ENCODE data around the gene MACROH2A2.

MACROH2A2 gene

DNA sequence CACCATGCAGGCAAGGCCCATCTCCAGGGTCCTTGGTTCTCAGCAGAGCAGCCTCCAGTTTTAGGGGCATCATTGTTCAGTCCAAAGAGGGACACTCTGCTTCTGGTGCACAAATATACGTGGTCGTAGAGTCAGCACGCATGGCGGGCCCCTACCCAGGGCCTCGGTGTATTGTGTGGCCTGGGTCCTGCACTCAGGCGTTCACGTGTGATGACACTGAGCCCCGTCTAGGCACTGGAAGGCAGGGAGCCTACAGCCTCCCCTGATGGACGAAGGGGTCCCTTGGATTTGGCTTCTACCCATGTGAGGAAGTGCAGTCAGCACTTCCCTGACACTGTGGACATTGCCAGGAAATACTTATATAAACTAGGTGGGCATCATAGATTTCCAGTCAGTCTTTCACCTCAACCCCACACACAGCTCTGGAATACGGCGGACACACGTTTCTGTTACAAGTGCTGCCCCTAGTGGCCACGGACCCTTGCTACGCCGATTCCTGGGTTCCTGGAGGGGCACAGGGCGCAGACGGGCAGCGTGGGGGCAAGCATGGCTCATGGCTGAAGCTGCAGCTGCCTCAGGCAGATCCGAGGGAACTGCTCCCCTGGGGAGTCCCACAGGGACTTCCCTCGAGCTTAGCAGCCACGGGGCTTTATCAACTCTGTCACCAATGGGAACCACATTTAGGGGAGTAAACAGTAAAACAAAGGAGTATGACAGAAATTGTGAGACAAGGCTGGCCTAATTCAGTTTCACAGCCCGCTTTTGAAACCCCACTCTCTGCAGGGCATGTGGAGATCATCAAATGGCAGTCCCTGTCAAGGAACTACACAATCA lies 54.5 kb downstream of the MACROH2A2 start:
- Histone ChIP-seq H3K27ac (no peak overlapping the region), H3K9me3 (no peaks in the 10 kb centered on the region), H3K4me1 (no peaks in the 10 kb centered on the region), H3K27me3 (no peaks in the 10 kb centered on the region), H3K4me3 (no peak overlapping the region), H3K36me3 (peaks cover 16 to 63% (median 24%) of the 10 kb centered on the region in 3 donors)
- TF ChIP-seq, protein P1, sequence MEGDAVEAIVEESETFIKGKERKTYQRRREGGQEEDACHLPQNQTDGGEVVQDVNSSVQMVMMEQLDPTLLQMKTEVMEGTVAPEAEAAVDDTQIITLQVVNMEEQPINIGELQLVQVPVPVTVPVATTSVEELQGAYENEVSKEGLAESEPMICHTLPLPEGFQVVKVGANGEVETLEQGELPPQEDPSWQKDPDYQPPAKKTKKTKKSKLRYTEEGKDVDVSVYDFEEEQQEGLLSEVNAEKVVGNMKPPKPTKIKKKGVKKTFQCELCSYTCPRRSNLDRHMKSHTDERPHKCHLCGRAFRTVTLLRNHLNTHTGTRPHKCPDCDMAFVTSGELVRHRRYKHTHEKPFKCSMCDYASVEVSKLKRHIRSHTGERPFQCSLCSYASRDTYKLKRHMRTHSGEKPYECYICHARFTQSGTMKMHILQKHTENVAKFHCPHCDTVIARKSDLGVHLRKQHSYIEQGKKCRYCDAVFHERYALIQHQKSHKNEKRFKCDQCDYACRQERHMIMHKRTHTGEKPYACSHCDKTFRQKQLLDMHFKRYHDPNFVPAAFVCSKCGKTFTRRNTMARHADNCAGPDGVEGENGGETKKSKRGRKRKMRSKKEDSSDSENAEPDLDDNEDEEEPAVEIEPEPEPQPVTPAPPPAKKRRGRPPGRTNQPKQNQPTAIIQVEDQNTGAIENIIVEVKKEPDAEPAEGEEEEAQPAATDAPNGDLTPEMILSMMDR (IDR thresholded peaks at IDR 0.05): peak in 1 of 2 experiments; percentile 24
- intact Hi-C loops (cut with DNase I; ENCODE audit: low total_unique reads): no loop called here
- DNase-seq: no peak

DNA sequence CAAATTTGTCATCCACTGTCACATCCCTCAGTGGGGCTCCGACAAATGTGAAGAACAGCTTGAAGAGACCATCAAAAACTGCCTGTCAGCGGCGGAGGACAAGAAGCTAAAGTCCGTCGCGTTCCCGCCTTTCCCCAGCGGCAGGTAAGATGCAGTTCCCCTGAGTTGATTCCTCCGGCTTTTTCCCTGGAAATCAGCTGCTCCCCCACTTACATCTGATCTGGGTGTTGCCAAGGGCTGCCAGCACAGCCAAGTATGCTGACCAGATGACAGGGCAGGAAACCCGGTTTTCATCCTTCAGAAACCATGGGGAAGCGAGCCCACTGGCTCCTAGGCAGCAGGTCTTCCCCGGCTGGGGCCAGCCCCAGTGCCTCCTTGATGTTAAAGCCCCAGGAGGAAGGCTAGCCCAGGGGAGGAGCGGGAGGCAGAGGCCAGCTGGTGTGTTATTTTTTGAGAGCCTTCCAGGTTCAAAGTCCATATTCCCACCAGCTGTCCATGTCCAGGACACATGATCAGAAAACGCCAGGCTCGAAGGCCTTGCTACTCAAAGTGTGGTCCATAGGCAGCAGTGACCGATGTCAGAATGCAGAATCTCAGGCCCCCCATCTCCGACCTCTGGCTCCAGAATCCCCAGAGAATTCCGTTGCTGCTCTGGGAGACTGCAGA lies 56.6 kb downstream of the MACROH2A2 start:
- Histone ChIP-seq H3K9me3 (no peaks in the 10 kb centered on the region), H3K4me3 (no peak overlapping the region), H3K4me1 (no peaks in the 10 kb centered on the region), H3K27me3 (no peaks in the 10 kb centered on the region), H3K36me3 (peaks cover 36 to 79% (median 44%) of the 10 kb centered on the region in 3 donors), H3K27ac (no peak overlapping the region)
- TF ChIP-seq, protein P1 (IDR thresholded peaks at IDR 0.05): no peak
- DNase-seq: no peak
- intact Hi-C loops (cut with DNase I; ENCODE audit: low total_unique reads): no loop called here

DNA sequence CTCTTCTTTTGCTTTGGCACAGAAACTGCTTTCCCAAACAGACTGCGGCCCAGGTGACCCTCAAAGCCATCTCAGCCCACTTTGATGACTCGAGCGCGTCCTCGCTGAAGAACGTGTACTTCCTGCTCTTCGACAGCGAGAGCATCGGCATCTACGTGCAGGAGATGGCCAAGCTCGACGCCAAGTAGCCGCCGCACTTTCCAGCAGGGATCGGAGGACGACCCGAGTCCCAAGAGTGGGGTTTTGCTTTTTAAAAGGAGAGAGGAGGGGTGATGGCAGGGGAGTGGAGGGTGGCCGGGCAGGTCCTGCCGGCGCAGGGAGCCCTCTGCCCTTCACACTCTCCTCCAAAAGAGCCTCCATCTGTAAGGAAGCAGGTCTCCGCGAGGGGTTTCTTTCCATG lies 58.9 kb downstream of the MACROH2A2 start:
- DNase-seq: no peak
- Histone ChIP-seq H3K4me1 (no peaks in the 10 kb centered on the region), H3K27ac (no peak overlapping the region), H3K27me3 (no peaks in the 10 kb centered on the region), H3K4me3 (no peak overlapping the region), H3K9me3 (no peaks in the 10 kb centered on the region), H3K36me3 (peaks cover 47 to 80% (median 58%) of the 10 kb centered on the region in 3 donors)
- TF ChIP-seq, protein P1 (IDR thresholded peaks at IDR 0.05): no peak
- intact Hi-C loops (cut with DNase I; ENCODE audit: low total_unique reads): no loop called here

DNA sequence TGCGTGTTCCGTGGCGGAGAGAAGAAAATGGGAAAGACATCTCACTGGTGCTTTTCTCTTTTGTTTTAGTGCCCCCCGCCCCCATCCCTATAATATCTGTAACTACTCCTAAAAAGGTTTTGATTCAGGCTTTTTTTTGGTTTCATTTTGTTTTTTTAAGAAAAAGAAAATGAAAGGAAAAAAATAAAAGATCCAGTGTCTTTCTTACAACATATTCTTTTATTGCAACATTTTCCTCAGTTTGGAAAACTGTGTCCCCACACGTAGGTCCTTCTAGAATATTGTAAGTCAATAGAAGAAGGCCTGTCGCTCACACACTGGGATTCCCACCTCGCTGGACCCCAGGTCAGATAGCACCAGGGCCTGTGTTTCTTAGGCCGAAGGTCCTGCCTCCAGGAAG lies 59.4 kb downstream of the MACROH2A2 start:
- peaks cover 47 to 84% (median 60%) of the 10 kb centered on the region in 3 donors for H3K36me3 ChIP-seq
- no peaks in the 10 kb centered on the region for H3K4me1 ChIP-seq
- no peaks in the 10 kb centered on the region for H3K9me3 ChIP-seq
- DNase-seq: no peak
- TF ChIP-seq, protein P1 (IDR thresholded peaks at IDR 0.05): no peak
- intact Hi-C loops (cut with DNase I; ENCODE audit: low total_unique reads): no loop called here
- no peak overlapping the region for H3K27ac ChIP-seq
- H3K4me3 ChIP-seq: no peak overlapping the region
- no peaks in the 10 kb centered on the region for H3K27me3 ChIP-seq

DNA sequence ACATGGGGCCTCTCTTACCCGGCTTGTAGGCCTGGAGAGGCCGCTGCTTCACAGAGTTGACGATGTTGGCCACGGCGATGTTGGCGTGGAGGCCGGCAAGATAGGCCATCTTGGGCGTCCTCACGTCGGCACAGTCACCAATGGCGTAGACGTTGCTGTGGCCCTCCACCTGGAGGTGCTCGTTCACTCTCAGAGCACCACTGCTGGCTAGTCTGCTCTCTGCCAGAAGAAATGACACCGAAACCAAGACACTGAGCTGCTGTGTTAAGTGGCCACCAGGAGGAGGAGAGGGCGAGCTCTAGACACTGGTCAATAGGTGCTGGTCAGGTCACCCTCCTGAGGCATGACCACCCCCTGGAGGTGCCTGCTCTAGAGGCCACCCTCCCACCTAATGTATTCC lies 62.3 kb downstream of the MACROH2A2 start:
- H3K27ac ChIP-seq: no peak overlapping the region
- DNase-seq: no peak
- peaks cover 50 to 91% (median 72%) of the 10 kb centered on the region in 3 donors for H3K36me3 ChIP-seq
- H3K27me3 ChIP-seq: no peaks in the 10 kb centered on the region
- intact Hi-C loops (cut with DNase I; ENCODE audit: low total_unique reads): no loop called here
- no peaks in the 10 kb centered on the region for H3K9me3 ChIP-seq
- TF ChIP-seq, protein P1 (IDR thresholded peaks at IDR 0.05): no peak
- H3K4me3 ChIP-seq: no peak overlapping the region
- H3K4me1 ChIP-seq: no peaks in the 10 kb centered on the region

Data from tibial artery (tissue), 4 donors.